ENCODE data around the gene PSEN1. TPM values are rescaled to one million over a fixed set of nuclear protein-coding genes. Genes with fewer than 3 reads are reported as not detected.

PSEN1 gene
- total and polyA plus RNA-seq, 2 donors (not counting 3 experiments of a cell fraction or from before 2014, with no cell fraction given), result 16.5 to 36.8 TPM

DNA sequence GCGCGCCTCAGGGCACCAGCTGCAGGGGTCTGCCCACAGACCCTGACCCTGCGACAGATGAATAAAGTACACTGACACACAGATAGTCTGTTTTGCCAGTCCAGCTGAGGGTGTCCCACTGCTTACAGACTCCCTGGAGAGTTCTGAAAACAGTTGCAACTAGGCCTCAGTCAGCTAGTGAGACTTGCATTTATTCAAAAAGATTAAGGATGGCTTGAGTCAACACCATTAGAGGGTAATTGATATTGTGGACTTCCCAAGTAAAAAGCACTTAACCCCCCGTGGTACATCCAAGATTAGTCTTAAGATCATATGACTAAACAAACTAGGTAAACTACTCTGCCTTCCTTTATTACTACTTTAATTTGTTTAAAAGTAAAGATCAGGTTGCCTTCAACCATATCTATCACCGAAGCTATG, 11.1 kb upstream of the PSEN1 start:
- FAIRE-seq, result no peak
- POLR2A ChIA-PET, result no interaction called here
- intact Hi-C loops (cut with micrococcal nuclease), result no loop called here

More for the DNA sequence above, 11.1 kb upstream of the PSEN1 start:
- peaks cover 2% of the 10 kb centered on the region for H3K9me1 ChIP-seq (replicated peaks; ENCODE audit: control insufficient read depth, extremely low read depth, insufficient read depth, low read length)
- BruUV-seq (replicated peaks), result no TSS peak
- no peaks in the 10 kb centered on the region for H3K9me3 ChIP-seq (replicated peaks; ENCODE audit: control insufficient read depth, insufficient read depth, low read length)
- H4K20me1 ChIP-seq (replicated peaks; ENCODE audit: control insufficient read depth, extremely low read depth, insufficient read depth, low read length), result no peaks in the 10 kb centered on the region
- no peaks in the 10 kb centered on the region for H3K27me3 ChIP-seq (ENCODE audit: control insufficient read depth in 2 of 2, insufficient read depth in 2 of 2, low read length in 2 of 2)
- DNase-seq (ENCODE audit: low read depth, low spot score), result no peak
- dilution Hi-C loops (cut with MboI; ENCODE audit: extremely low pct_ligation_motif_present, low sequenced_read_pairs), result no loop called here
- CTCF ChIA-PET, result no interaction called here
- no peaks in the 10 kb centered on the region for H3K79me2 ChIP-seq (ENCODE audit: control insufficient read depth, insufficient read depth, low read length)
- H3K4me3 ChIP-seq (replicated peaks in 1 of 3; ENCODE audit: insufficient read depth in 1 of 3, low read depth in 1 of 3, low read length in 3 of 3), result no peak overlapping the region
- H3K4me2 ChIP-seq (ENCODE audit: insufficient read depth, low read length), result no peak overlapping the region
- no peak overlapping the region for H2AFZ ChIP-seq (ENCODE audit: low read depth, low read length)
- no peaks in the 10 kb centered on the region for H3K4me1 ChIP-seq (ENCODE audit: control insufficient read depth, extremely low read depth, insufficient read depth, low read length)
- TF ChIP-seq, protein P1, sequence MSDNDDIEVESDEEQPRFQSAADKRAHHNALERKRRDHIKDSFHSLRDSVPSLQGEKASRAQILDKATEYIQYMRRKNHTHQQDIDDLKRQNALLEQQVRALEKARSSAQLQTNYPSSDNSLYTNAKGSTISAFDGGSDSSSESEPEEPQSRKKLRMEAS (IDR thresholded peaks at IDR 0.05; ENCODE audit: insufficient read depth, insufficient read length), result no peak
- TF ChIP-seq, protein P2, sequence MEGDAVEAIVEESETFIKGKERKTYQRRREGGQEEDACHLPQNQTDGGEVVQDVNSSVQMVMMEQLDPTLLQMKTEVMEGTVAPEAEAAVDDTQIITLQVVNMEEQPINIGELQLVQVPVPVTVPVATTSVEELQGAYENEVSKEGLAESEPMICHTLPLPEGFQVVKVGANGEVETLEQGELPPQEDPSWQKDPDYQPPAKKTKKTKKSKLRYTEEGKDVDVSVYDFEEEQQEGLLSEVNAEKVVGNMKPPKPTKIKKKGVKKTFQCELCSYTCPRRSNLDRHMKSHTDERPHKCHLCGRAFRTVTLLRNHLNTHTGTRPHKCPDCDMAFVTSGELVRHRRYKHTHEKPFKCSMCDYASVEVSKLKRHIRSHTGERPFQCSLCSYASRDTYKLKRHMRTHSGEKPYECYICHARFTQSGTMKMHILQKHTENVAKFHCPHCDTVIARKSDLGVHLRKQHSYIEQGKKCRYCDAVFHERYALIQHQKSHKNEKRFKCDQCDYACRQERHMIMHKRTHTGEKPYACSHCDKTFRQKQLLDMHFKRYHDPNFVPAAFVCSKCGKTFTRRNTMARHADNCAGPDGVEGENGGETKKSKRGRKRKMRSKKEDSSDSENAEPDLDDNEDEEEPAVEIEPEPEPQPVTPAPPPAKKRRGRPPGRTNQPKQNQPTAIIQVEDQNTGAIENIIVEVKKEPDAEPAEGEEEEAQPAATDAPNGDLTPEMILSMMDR (IDR thresholded peaks at IDR 0.05; ENCODE audit: extremely low read depth in 1 of 2, insufficient read depth in 1 of 2, low read depth in 1 of 2, low read length in 2 of 2), result no peak
- no peak for TF ChIP-seq MYC (IDR thresholded peaks at IDR 0.05; ENCODE audit: low read depth, low read length)
- TF ChIP-seq GATA2 (IDR thresholded peaks at IDR 0.05; ENCODE audit: insufficient read depth, insufficient read length, low read depth, low read length), result no peak
- TF ChIP-seq JUN (IDR thresholded peaks at IDR 0.05; ENCODE audit: borderline replicate concordance, insufficient read depth, insufficient read length, low read depth), result no peak
- TF ChIP-seq EZH2 (IDR thresholded peaks at IDR 0.05; ENCODE audit: borderline replicate concordance, low read depth, low read length, severe bottlenecking), result no peak
- TF ChIP-seq FOS (IDR thresholded peaks at IDR 0.05; ENCODE audit: borderline replicate concordance, insufficient read depth, low read length), result no peak
- no peak for TF ChIP-seq POLR2AphosphoS5 (IDR thresholded peaks at IDR 0.05; ENCODE audit: insufficient read depth, low read depth, low read length)
- no peak for TF ChIP-seq POLR2A (IDR thresholded peaks at IDR 0.05; ENCODE audit: low read depth, low read length)
- no peak overlapping the region for H3K27ac ChIP-seq (ENCODE audit: insufficient read depth, low read depth, low read length)
- no peak overlapping the region for H3K9ac ChIP-seq (replicated peaks; ENCODE audit: extremely low read depth, insufficient read depth, low read length)
- peaks cover 7 to 9% of the 10 kb centered on the region in 2 experiments for H3K36me3 ChIP-seq (ENCODE audit: control insufficient read depth in 2 of 2, extremely low read depth in 1 of 2, insufficient read depth in 2 of 2, low read length in 2 of 2)

All from endothelial cell of umbilical vein (primary cell).